IPS DF 4.7 (cell line): ENCODE measurements around the gene TOP3B.
"Not testable (repeated sequence)": the region's sequence is repeated elsewhere in the genome, so short reads cannot be mapped to it uniquely, and the experiment has no call there.

Experiments used
- DNase-seq: peaks from one replicate; pipeline ENCODE4 v3.0.0-alpha.2; 2013; ENCODE audit warnings: low spot score; ENCODE audit errors: extremely low read depth

The TOP3B gene

GRCh38 chr22:21927174-21927823 is 55.3 kb downstream of the TOP3B start:
- DNase-seq = no peak

GRCh38 chr22:21926728-21927127 is 55.9 kb downstream of the TOP3B start:
- DNase-seq = no peak

GRCh38 chr22:21923163-21923561 is 59.4 kb downstream of the TOP3B start:
- DNase-seq = no peak

GRCh38 chr22:21922370-21923162 is 60.0 kb downstream of the TOP3B start:
- DNase-seq = no peak

- DNase-seq = no peak
These were observed 60.9 kb downstream of the TOP3B start for GRCh38 chr22:21921729-21922128.

- no peak for DNase-seq
These were observed 61.3 kb downstream of the TOP3B start for GRCh38 chr22:21921184-21921721.

GRCh38 chr22:21920341-21921183 is 62.0 kb downstream of the TOP3B start:
- DNase-seq = no peak

- DNase-seq = no peak
These were observed 62.9 kb downstream of the TOP3B start for GRCh38 chr22:21919526-21920307.

- DNase-seq = no peak
These were observed 64.0 kb downstream of the TOP3B start for GRCh38 chr22:21918466-21919185.

- DNase-seq = no peak
These were observed 64.7 kb downstream of the TOP3B start for GRCh38 chr22:21917959-21918261.

GRCh38 chr22:21917181-21917958 is 65.2 kb downstream of the TOP3B start:
- no peak for DNase-seq

- DNase-seq = no peak
These were observed 66.2 kb downstream of the TOP3B start for GRCh38 chr22:21916309-21916918.

- DNase-seq = no peak
These were observed 66.8 kb downstream of the TOP3B start for GRCh38 chr22:21915624-21916308.

GRCh38 chr22:21914033-21914642 is 68.4 kb downstream of the TOP3B start:
- not testable (repeated sequence) for DNase-seq

GRCh38 chr22:21910367-21910766 is 72.2 kb downstream of the TOP3B start:
- not testable (repeated sequence) for DNase-seq

- no peak for DNase-seq
These were observed 72.7 kb downstream of the TOP3B start for GRCh38 chr22:21909871-21910270.

- no peak for DNase-seq
These were observed 74.7 kb downstream of the TOP3B start for GRCh38 chr22:21907638-21908522.
